ENCODE results near the gene MAPRE2. TPM values are rescaled to one million over a fixed set of nuclear protein-coding genes. Genes with fewer than 3 reads are reported as not detected.

The MAPRE2 gene
- total RNA-seq, 1 experiment from 2014 or later, result 29.4 TPM

DNA sequence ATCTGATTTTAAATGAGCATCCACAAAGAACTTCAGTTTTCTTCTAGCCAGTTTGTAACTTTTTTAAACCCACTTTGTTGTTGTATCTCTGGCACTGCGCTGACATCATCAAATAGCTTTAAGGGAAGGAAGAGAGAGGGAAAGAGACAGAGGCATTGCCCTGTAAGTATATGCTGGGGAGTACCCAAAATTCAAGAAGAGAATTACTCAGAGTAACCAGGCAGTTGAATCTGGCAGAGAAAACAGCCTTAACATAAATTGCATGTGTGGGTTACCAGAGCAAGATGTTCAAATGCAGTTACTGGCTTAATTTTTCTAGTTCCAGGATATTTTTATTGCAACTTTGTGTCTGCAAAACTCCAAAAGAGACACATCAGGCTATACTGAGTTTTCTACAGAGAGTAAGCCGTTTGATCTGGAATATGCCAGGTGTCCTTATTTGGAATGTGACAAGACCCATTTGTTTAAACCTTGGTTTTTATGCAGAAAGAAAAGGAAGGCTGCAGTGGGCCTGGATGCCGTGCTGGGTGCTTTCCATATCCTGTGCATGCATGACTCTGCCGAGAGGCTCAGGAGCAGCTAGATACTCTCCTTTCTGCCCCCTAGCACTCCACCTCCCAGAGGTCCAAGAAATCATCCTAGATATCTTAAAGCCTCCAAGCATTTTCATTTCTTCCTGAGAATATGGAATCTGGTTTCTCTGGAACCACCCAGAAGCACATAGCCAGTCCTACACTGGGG, 93.7 kb downstream of the MAPRE2 start:
- H3T11ph ChIP-seq (ENCODE audit: low read length), result no peak overlapping the region
- no peaks in the 10 kb centered on the region for H3K27me3 ChIP-seq (ENCODE audit: insufficient read depth, low read length)
- WGBS (ENCODE audit: extremely low coverage, insufficient read length, low lambda C conversion rate), result no CpG with 5 or more reads among the region's 4 CpGs
- TF ChIP-seq, protein P1, sequence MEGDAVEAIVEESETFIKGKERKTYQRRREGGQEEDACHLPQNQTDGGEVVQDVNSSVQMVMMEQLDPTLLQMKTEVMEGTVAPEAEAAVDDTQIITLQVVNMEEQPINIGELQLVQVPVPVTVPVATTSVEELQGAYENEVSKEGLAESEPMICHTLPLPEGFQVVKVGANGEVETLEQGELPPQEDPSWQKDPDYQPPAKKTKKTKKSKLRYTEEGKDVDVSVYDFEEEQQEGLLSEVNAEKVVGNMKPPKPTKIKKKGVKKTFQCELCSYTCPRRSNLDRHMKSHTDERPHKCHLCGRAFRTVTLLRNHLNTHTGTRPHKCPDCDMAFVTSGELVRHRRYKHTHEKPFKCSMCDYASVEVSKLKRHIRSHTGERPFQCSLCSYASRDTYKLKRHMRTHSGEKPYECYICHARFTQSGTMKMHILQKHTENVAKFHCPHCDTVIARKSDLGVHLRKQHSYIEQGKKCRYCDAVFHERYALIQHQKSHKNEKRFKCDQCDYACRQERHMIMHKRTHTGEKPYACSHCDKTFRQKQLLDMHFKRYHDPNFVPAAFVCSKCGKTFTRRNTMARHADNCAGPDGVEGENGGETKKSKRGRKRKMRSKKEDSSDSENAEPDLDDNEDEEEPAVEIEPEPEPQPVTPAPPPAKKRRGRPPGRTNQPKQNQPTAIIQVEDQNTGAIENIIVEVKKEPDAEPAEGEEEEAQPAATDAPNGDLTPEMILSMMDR (conservative IDR thresholded peaks at IDR 0.05), result no peak
- H3K4me1 ChIP-seq (ENCODE audit: insufficient read depth, low read length), result peaks cover 2% of the 10 kb centered on the region; the same call in 1 of the 2 replicates
- peaks cover 16 to 22% of the 10 kb centered on the region in 2 experiments for H3K4me1 Mint-ChIP-seq
- no peak overlapping the region for H3K4me3 Mint-ChIP-seq
- H3K23ac ChIP-seq (ENCODE audit: insufficient read length, low read depth, low read length), result no peak overlapping the region
- DNase-seq, result no peak
- H3K4me2 ChIP-seq (ENCODE audit: insufficient read depth, insufficient read length, low read length), result no peak overlapping the region
- H3K79me2 ChIP-seq (ENCODE audit: insufficient read depth, low read length), result no peaks in the 10 kb centered on the region
- no peaks in the 10 kb centered on the region for H3K9me3 Mint-ChIP-seq
- no peak overlapping the region for H4K91ac ChIP-seq (ENCODE audit: insufficient read length, low read depth, low read length)
- no peak overlapping the region for H3K9ac ChIP-seq (ENCODE audit: extremely low read depth, insufficient read length, low read length)
- no peak overlapping the region for H2AK5ac ChIP-seq (ENCODE audit: insufficient read length, low read length)
- peak overlapping the region in 1 of 3 experiments; percentile 32; a peak in 1 of 7 replicates for H3K27ac Mint-ChIP-seq
- H2BK5ac ChIP-seq (ENCODE audit: insufficient read length, low read length), result no peak overlapping the region
- H4K20me1 ChIP-seq (ENCODE audit: control insufficient read depth, insufficient read depth, insufficient read length), result no peaks in the 10 kb centered on the region
- no peak overlapping the region for H2BK12ac ChIP-seq (ENCODE audit: insufficient read length, low read depth, low read length)
- no peaks in the 10 kb centered on the region for H3K9me3 ChIP-seq (ENCODE audit: control insufficient read depth, low read depth, low read length)
- peaks cover 1% of the 10 kb centered on the region for H3K27me3 Mint-ChIP-seq (ENCODE audit: low read depth)
- H3K4ac ChIP-seq (ENCODE audit: low read depth, low read length), result no peak overlapping the region
- no peaks in the 10 kb centered on the region for H3K79me1 ChIP-seq (ENCODE audit: insufficient read depth, low read depth, low read length, poor library complexity, severe bottlenecking)
- H3K23me2 ChIP-seq (ENCODE audit: insufficient read length, low read depth, low read length, poor library complexity, severe bottlenecking), result no peaks in the 10 kb centered on the region
- H3K56ac ChIP-seq (ENCODE audit: insufficient read length, low read depth, low read length), result no peak overlapping the region
- no peak overlapping the region for H4K5ac ChIP-seq (ENCODE audit: insufficient read length, low read depth, low read length)
- peaks cover 10 to 11% (median 11%) of the 10 kb centered on the region in 3 experiments; a peak in 6 of 7 replicates for H3K36me3 Mint-ChIP-seq (ENCODE audit: insufficient read depth in 1 of 3, low read depth in 3 of 3)
- H2BK15ac ChIP-seq (ENCODE audit: low read depth, low read length), result no peak overlapping the region
- H3K18ac ChIP-seq (ENCODE audit: insufficient read length, low read depth, low read length), result no peak overlapping the region
- H3K14ac ChIP-seq (ENCODE audit: insufficient read depth, low read length), result no peak overlapping the region
- no peak overlapping the region for H4K8ac ChIP-seq (replicated peaks; ENCODE audit: insufficient read length, low read depth, low read length)
- no peak overlapping the region for H3K27ac ChIP-seq (ENCODE audit: insufficient read length, low read depth, low read length)
- no peak overlapping the region for H2AFZ ChIP-seq (ENCODE audit: low read length)
- no peak overlapping the region for H2BK20ac ChIP-seq (ENCODE audit: low read depth, low read length, poor library complexity, severe bottlenecking)
- H2BK120ac ChIP-seq (ENCODE audit: low read depth, low read length, poor library complexity, severe bottlenecking), result no peak overlapping the region

Measured in H9 (cell line).